ENCODE results near the gene KLHL8. TPM values are rescaled to one million over a fixed set of nuclear protein-coding genes. Genes with fewer than 3 reads are reported as not detected.

Gene KLHL8
- total and polyA plus RNA-seq, 2 donors (not counting 3 experiments of a cell fraction or from before 2014, with no cell fraction given), result 1.7 to 9.0 TPM

- DNase-seq (ENCODE audit: low read depth, low spot score) (no peak), FAIRE-seq (no peak)
- Histone ChIP-seq H3K9me3 (replicated peaks; ENCODE audit: control insufficient read depth, insufficient read depth, low read length) (no peaks in the 10 kb centered on the region), H3K36me3 (ENCODE audit: control insufficient read depth in 2 of 2, extremely low read depth in 1 of 2, insufficient read depth in 2 of 2, low read length in 2 of 2) (peaks cover 9% of the 10 kb centered on the region in 2 experiments), H3K9ac (replicated peaks; ENCODE audit: extremely low read depth, insufficient read depth, low read length) (no peak overlapping the region), H3K4me1 (ENCODE audit: control insufficient read depth, extremely low read depth, insufficient read depth, low read length) (no peaks in the 10 kb centered on the region), H2AFZ (ENCODE audit: low read depth, low read length) (no peak overlapping the region), H3K4me3 (replicated peaks in 1 of 3; ENCODE audit: insufficient read depth in 1 of 3, low read depth in 1 of 3, low read length in 3 of 3) (no peak overlapping the region), H4K20me1 (replicated peaks; ENCODE audit: control insufficient read depth, extremely low read depth, insufficient read depth, low read length) (no peaks in the 10 kb centered on the region), H3K4me2 (ENCODE audit: insufficient read depth, low read length) (no peak overlapping the region), H3K79me2 (ENCODE audit: control insufficient read depth, insufficient read depth, low read length) (no peaks in the 10 kb centered on the region), H3K9me1 (replicated peaks; ENCODE audit: control insufficient read depth, extremely low read depth, insufficient read depth, low read length) (no peaks in the 10 kb centered on the region), H3K27me3 (ENCODE audit: control insufficient read depth in 2 of 2, insufficient read depth in 2 of 2, low read length in 2 of 2) (no peaks in the 10 kb centered on the region), H3K27ac (ENCODE audit: insufficient read depth, low read depth, low read length) (no peak overlapping the region)
- no TSS peak for BruUV-seq (replicated peaks)
- intact Hi-C loops (cut with micrococcal nuclease), result no loop called here
- ChIA-PET CTCF (no interaction called here), POLR2A (no interaction called here)
- TF ChIP-seq POLR2AphosphoS5 (IDR thresholded peaks at IDR 0.05; ENCODE audit: insufficient read depth, low read depth, low read length) (no peak), EZH2 (IDR thresholded peaks at IDR 0.05; ENCODE audit: borderline replicate concordance, low read depth, low read length, severe bottlenecking) (no peak), GATA2 (IDR thresholded peaks at IDR 0.05; ENCODE audit: insufficient read depth, insufficient read length, low read depth, low read length) (no peak), FOS (IDR thresholded peaks at IDR 0.05; ENCODE audit: borderline replicate concordance, insufficient read depth, low read length) (no peak), CTCF (IDR thresholded peaks at IDR 0.05; ENCODE audit: extremely low read depth in 1 of 2, insufficient read depth in 1 of 2, low read depth in 1 of 2, low read length in 2 of 2) (no peak), MAX (IDR thresholded peaks at IDR 0.05; ENCODE audit: insufficient read depth, insufficient read length) (no peak), MYC (IDR thresholded peaks at IDR 0.05; ENCODE audit: low read depth, low read length) (no peak), JUN (IDR thresholded peaks at IDR 0.05; ENCODE audit: borderline replicate concordance, insufficient read depth, insufficient read length, low read depth) (no peak), POLR2A (IDR thresholded peaks at IDR 0.05; ENCODE audit: low read depth, low read length) (no peak)
- dilution Hi-C loops (cut with MboI; ENCODE audit: extremely low pct_ligation_motif_present, low sequenced_read_pairs), result no loop called here
Observed at GRCh38 chr4:87144356-87144755, 76.1 kb downstream of the KLHL8 start.
